ENCODE measurements around the gene CCDC116. TPM values are rescaled to one million over a fixed set of nuclear protein-coding genes. Genes with fewer than 3 reads are reported as not detected.
"Not testable (repeated sequence)": the region's sequence is repeated elsewhere in the genome, so short reads cannot be mapped to it uniquely, and the experiment has no call there.

Gene CCDC116
- total RNA-seq, 1 experiment from 2014 or later, result not detected

DNA sequence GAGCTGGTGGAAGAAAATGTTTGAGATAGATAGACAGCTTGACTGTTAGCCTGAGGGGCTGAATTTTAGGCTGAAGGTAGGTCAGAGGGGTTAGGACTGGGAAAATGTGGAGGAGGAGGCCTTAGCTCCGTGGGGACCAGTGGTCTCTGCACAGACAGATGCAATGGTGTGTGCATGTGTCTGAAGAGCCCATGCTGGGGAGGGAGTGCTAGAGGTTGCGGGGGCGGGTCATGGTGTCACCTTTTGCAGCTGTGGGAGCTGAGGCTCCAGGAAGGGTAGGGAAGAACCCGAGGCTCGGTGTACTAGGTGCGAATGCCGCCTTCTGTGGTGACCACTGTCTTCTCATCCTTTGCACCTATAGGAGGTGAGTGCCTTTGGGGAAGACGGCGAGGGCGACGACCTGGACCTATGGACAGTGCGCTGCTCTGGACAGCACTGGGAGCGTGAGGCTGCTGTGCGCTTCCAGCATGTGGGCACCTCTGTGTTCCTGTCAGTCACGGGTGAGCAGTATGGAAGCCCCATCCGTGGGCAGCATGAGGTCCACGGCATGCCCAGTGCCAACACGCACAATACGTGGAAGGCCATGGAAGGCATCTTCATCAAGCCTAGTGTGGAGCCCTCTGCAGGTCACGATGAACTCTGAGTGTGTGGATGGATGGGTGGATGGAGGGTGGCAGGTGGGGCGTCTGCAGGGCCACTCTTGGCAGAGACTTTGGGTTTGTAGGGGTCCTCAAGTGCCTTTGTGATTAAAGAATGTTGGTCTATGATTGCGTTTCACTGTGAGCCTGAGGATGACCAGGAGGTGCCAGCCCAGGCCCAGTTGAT lies 11.2 kb downstream of the CCDC116 start:
- in situ Hi-C loops (cut with HindIII; ENCODE audit: low sequenced_read_pairs), result no loop called here
- no peak for DNase-seq (ENCODE audit: low spot score)

GRCh38 chr22:21645513-21645912 lies 13.0 kb downstream of the CCDC116 start:
- in situ Hi-C loops (cut with HindIII; ENCODE audit: low sequenced_read_pairs); DNase-seq (ENCODE audit: low spot score): not testable (repeated sequence)

GRCh38 chr22:21646608-21647590 lies 14.3 kb downstream of the CCDC116 start:
- DNase-seq (ENCODE audit: low spot score), result peak; percentile 88
- in situ Hi-C loops (cut with HindIII; ENCODE audit: low sequenced_read_pairs), result no loop called here

DNA sequence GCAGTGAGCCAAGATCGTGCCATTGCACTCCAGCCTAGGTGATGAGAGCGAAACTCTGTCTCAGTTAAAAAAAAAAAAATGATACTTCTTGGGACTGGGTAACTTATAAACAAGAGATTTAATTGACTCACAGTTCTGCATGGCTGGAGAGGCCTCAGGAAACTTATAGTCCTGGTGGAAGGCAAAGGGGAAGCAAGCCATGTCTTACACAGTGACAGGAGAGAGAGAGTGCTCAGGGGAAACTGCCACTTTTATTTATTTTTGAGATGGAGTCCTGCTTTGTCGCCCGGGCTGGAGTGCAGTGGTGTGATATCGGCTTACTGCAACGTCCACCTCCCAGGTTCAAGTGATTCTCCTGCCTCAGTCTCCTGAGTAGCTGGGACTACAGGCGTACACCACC lies 17.7 kb downstream of the CCDC116 start:
- no peak for DNase-seq (ENCODE audit: low spot score)
- in situ Hi-C loops (cut with HindIII; ENCODE audit: low sequenced_read_pairs), result no loop called here

GRCh38 chr22:21650823-21651520 lies 18.4 kb downstream of the CCDC116 start:
- in situ Hi-C loops (cut with HindIII; ENCODE audit: low sequenced_read_pairs), result no loop called here
- DNase-seq (ENCODE audit: low spot score), result no peak

DNA sequence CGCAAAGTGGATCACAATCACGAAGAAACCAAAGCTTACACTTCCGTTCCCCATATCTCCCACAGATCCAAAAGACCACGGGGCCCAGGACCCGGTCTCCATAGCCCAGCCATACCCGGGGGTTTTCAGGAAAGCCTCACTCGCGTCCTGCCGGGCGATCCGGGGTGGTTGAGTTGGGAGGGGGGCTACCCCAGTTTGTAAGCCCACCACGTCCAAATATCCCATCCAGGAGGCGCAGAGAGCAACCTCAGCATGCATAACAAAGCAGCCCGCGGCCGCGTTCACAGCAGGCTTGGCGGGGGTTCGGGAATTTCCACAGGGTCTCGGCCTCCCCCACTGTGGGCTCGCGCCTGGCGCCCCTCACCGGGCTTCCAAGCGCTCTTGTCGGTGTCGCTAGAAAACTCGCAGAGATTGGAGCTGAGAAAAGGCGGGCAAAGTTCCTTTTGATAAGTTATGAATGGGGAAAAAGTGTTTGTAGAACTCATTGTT lies 19.0 kb downstream of the CCDC116 start:
- DNase-seq (ENCODE audit: low spot score), result no peak
- in situ Hi-C loops (cut with HindIII; ENCODE audit: low sequenced_read_pairs), result no loop called here

DNA sequence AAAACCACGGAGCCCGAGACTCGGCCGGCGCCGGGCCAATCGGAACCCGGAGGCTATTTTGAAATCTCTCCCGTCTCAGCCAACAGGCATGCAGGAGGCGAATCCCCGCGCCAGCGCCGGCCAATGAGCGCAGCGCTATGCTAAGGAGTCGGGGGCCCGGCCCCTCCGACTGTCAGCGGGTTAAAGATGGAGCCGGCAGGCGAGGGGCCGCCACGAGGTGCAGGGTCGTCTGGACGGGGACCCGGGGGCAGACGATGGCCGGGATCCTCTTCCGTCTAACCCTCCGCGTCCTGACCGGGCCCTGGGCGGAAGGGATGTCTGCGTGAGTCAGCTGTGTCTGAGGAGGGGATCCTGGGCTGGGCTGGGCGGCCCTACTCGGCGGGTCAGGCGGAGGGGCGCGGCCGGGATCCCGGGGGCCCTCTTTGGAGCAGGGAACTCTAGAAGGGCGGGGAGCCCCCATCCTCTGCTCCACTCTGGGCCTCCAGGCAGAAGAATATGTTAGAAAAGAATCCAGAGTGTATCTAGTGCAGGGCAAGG lies 19.5 kb downstream of the CCDC116 start:
- in situ Hi-C loops (cut with HindIII; ENCODE audit: low sequenced_read_pairs), result no loop called here
- DNase-seq (ENCODE audit: low spot score), result peak; percentile 83

DNA sequence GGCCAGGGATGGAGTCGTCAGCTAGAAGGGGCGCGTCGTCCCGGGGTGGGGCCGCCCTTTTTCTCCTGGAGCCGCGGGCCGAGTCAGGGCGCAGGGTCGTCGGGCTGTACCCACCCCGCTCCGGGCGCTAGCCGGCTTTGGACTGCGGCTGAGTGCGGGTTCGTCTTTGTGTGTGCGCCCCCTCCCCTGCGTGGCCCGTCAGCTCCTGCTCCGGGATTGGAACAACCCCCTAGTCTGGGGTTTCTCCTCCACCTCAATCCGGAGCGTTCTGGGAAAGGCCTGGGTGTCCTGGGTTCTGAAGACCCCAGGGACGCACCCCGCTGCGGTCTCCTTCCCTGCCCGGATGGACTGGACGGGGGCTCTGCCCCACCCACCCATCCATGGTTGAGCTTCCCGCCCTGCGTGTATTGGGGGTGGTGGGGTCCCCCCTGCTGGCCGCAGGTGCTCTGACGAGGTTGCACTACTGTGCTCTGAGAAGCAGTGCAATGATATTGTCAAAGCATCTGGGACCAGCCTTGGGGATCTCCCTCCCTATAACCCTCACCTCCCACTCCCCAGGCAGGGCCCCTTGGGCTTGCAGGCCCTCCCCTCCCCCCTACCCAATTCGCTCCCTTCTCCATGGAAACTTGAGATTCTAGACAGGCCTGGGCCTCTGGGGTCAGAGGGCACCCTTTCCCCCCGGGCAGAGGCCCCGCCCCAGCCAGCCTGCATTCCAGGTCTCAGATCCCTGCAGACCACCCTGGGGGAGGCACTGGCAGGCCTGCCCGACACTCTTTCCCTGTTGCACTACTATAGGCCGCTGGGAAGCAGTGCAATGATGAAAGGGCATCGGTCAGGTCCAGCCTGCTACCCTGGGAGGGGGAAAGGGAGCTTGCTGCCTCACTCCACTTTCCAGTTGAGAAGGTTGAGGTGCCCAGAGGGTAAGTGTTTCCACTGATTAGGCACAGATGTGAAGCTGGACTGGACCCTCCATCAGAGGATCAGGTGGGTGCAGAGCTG lies 20.3 kb downstream of the CCDC116 start:
- in situ Hi-C loops (cut with HindIII; ENCODE audit: low sequenced_read_pairs), result no loop called here
- DNase-seq (ENCODE audit: low spot score), result no peak

- in situ Hi-C loops (cut with HindIII; ENCODE audit: low sequenced_read_pairs), result no loop called here
- DNase-seq (ENCODE audit: low spot score), result no peak
Measured at GRCh38 chr22:21657020-21657359, 24.4 kb downstream of the CCDC116 start.

GRCh38 chr22:21657360-21658032 lies 24.9 kb downstream of the CCDC116 start:
- in situ Hi-C loops (cut with HindIII; ENCODE audit: low sequenced_read_pairs), result no loop called here
- no peak for DNase-seq (ENCODE audit: low spot score)

GRCh38 chr22:21659864-21660525 lies 27.4 kb downstream of the CCDC116 start:
- DNase-seq (ENCODE audit: low spot score), result no peak
- in situ Hi-C loops (cut with HindIII; ENCODE audit: low sequenced_read_pairs), result no loop called here

- no peak for DNase-seq (ENCODE audit: low spot score)
- in situ Hi-C loops (cut with HindIII; ENCODE audit: low sequenced_read_pairs), result no loop called here
Measured at GRCh38 chr22:21660904-21661303, 28.3 kb downstream of the CCDC116 start.

GRCh38 chr22:21661991-21662390 lies 29.4 kb downstream of the CCDC116 start:
- in situ Hi-C loops (cut with HindIII; ENCODE audit: low sequenced_read_pairs), result no loop called here
- DNase-seq (ENCODE audit: low spot score), result no peak

GRCh38 chr22:21663738-21664137 lies 31.2 kb downstream of the CCDC116 start:
- no peak for DNase-seq (ENCODE audit: low spot score)
- in situ Hi-C loops (cut with HindIII; ENCODE audit: low sequenced_read_pairs), result no loop called here

GRCh38 chr22:21665047-21665851 lies 32.7 kb downstream of the CCDC116 start:
- in situ Hi-C loops (cut with HindIII; ENCODE audit: low sequenced_read_pairs), result no loop called here
- DNase-seq (ENCODE audit: low spot score), result no peak

DNA sequence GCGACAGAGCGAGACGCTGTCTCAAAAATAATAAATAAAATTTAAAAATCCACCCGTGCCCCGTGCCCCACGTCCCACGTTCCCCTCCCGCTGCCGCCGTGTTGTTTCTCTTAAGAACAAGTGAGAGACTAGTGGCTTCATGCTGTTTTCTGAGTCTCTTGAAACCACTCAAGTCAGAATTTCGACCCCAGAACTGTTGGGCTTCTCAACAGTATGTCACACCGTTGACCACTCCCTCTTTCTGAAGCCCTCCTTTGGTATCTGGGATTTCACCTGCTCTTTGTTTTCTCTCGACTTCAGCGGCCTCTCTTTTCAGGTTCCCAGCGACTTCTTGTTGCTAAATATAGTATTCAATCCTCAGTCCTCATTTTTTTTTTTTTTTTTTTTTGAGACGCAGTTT lies 34.2 kb downstream of the CCDC116 start:
- DNase-seq (ENCODE audit: low spot score), result no peak
- in situ Hi-C loops (cut with HindIII; ENCODE audit: low sequenced_read_pairs), result no loop called here
